Measurements from ENCODE around the gene PER2. TPM values are rescaled to one million over a fixed set of nuclear protein-coding genes. Genes with fewer than 3 reads are reported as not detected.
"Not testable (repeated sequence)": the region's sequence is repeated elsewhere in the genome, so short reads cannot be mapped to it uniquely, and the experiment has no call there.

The PER2 gene
- total RNA-seq, 1 experiment from 2014 or later, result 5.3 TPM

- H3K27me3 ChIP-seq, result no peaks in the 10 kb centered on the region
- H3K9me3 ChIP-seq (replicated peaks), result no peaks in the 10 kb centered on the region
- no peak for DNase-seq
- no peaks in the 10 kb centered on the region; the same call in 1 of the 2 replicates for H3K36me3 ChIP-seq
- H3K4me3 ChIP-seq, result no peak overlapping the region
- no peak overlapping the region for H3K27ac ChIP-seq
- no peaks in the 10 kb centered on the region for H3K4me1 ChIP-seq
These were observed 33.1 kb upstream of the PER2 start for GRCh38 chr2:238321467-238321866.

- Histone ChIP-seq H3K4me1 (no peaks in the 10 kb centered on the region), H3K9me3 (replicated peaks) (no peaks in the 10 kb centered on the region), H3K27ac (no peak overlapping the region), H3K27me3 (no peaks in the 10 kb centered on the region), H3K4me3 (peak overlapping the region; percentile 61), H3K36me3 (no peaks in the 10 kb centered on the region)
- DNase-seq, result no peak
These were observed 32.4 kb upstream of the PER2 start for GRCh38 chr2:238320648-238321281.

GRCh38 chr2:238320246-238320647 is 31.8 kb upstream of the PER2 start, which contains the start of gene TRAF3IP1:
TRAF3IP1 (plus strand) TSS chr2:238320518; CDS start chr2:238320663, 145 bp downstream.
- Histone ChIP-seq H3K36me3 (no peaks in the 10 kb centered on the region), H3K27me3 (no peaks in the 10 kb centered on the region), H3K9me3 (replicated peaks) (no peaks in the 10 kb centered on the region), H3K27ac (peak within 1 kb of the TSS; percentile 54), H3K4me3 (peak within 1 kb of the TSS; percentile 61), H3K4me1 (no peaks in the 10 kb centered on the region)
- peak; percentile 95 to 96 for DNase-seq

GRCh38 chr2:238315031-238315595 is 26.7 kb upstream of the PER2 start:
- Histone ChIP-seq H3K9me3 (replicated peaks) (no peaks in the 10 kb centered on the region), H3K4me3 (no peak overlapping the region), H3K27ac (no peak overlapping the region), H3K36me3 (no peaks in the 10 kb centered on the region), H3K27me3 (peaks cover 3% of the 10 kb centered on the region; the same call in 1 of the 2 replicates), H3K4me1 (no peaks in the 10 kb centered on the region)
- DNase-seq, result no peak

- no peak overlapping the region for H3K4me3 ChIP-seq
- DNase-seq, result no peak
- peaks cover 3% of the 10 kb centered on the region; the same call in 1 of the 2 replicates for H3K27me3 ChIP-seq
- H3K27ac ChIP-seq, result no peak overlapping the region
- H3K9me3 ChIP-seq (replicated peaks), result no peaks in the 10 kb centered on the region
- no peaks in the 10 kb centered on the region for H3K36me3 ChIP-seq
- no peaks in the 10 kb centered on the region for H3K4me1 ChIP-seq
These were observed 26.2 kb upstream of the PER2 start for GRCh38 chr2:238314576-238314975.

GRCh38 chr2:238313991-238314350 is 25.6 kb upstream of the PER2 start:
- Histone ChIP-seq H3K27ac (no peak overlapping the region), H3K4me1 (no peaks in the 10 kb centered on the region), H3K4me3 (no peak overlapping the region), H3K36me3 (no peaks in the 10 kb centered on the region), H3K9me3 (replicated peaks) (no peaks in the 10 kb centered on the region), H3K27me3 (peaks cover 3% of the 10 kb centered on the region; the same call in 1 of the 2 replicates)
- no peak for DNase-seq

- no peaks in the 10 kb centered on the region for H3K36me3 ChIP-seq
- no peak for DNase-seq
- H3K9me3 ChIP-seq (replicated peaks), result no peaks in the 10 kb centered on the region
- H3K4me3 ChIP-seq, result no peak overlapping the region
- no peaks in the 10 kb centered on the region for H3K4me1 ChIP-seq
- H3K27me3 ChIP-seq, result peaks cover 3% of the 10 kb centered on the region; the same call in 1 of the 2 replicates
- H3K27ac ChIP-seq, result no peak overlapping the region
These were observed 25.0 kb upstream of the PER2 start for GRCh38 chr2:238313289-238313990.

- not testable (repeated sequence) for H3K9me3 ChIP-seq (replicated peaks); H3K27ac ChIP-seq; H3K4me3 ChIP-seq; H3K4me1 ChIP-seq; DNase-seq; H3K27me3 ChIP-seq; H3K36me3 ChIP-seq
These were observed 22.3 kb upstream of the PER2 start for GRCh38 chr2:238310721-238311120.

GRCh38 chr2:238308177-238308576 is 19.8 kb upstream of the PER2 start:
- Histone ChIP-seq H3K4me1 (no peaks in the 10 kb centered on the region), H3K27me3 (peaks cover 7% of the 10 kb centered on the region; the same call in 1 of the 2 replicates), H3K27ac (no peak overlapping the region), H3K4me3 (no peak overlapping the region), H3K36me3 (no peaks in the 10 kb centered on the region), H3K9me3 (replicated peaks) (no peaks in the 10 kb centered on the region)
- DNase-seq, result peak in 1 of 2 experiments; percentile 38

- H3K4me1 ChIP-seq, result no peaks in the 10 kb centered on the region
- no peak for DNase-seq
- no peak overlapping the region for H3K4me3 ChIP-seq
- no peaks in the 10 kb centered on the region for H3K9me3 ChIP-seq (replicated peaks)
- no peak overlapping the region for H3K27ac ChIP-seq
- H3K36me3 ChIP-seq, result no peaks in the 10 kb centered on the region
- peaks cover 7% of the 10 kb centered on the region; the same call in 1 of the 2 replicates for H3K27me3 ChIP-seq
These were observed 18.2 kb upstream of the PER2 start for GRCh38 chr2:238306672-238306998.

- H3K4me1 ChIP-seq, result no peaks in the 10 kb centered on the region
- no peak overlapping the region for H3K4me3 ChIP-seq
- H3K27me3 ChIP-seq, result peaks cover 4% of the 10 kb centered on the region; the same call in 1 of the 2 replicates
- H3K36me3 ChIP-seq, result no peaks in the 10 kb centered on the region
- no peaks in the 10 kb centered on the region for H3K9me3 ChIP-seq (replicated peaks)
- H3K27ac ChIP-seq, result no peak overlapping the region
- DNase-seq, result no peak
These were observed 17.7 kb upstream of the PER2 start for GRCh38 chr2:238305965-238306671.

GRCh38 chr2:238305092-238305862 is 16.9 kb upstream of the PER2 start:
- Histone ChIP-seq H3K9me3 (replicated peaks) (no peaks in the 10 kb centered on the region), H3K4me3 (no peak overlapping the region), H3K36me3 (no peaks in the 10 kb centered on the region), H3K4me1 (no peaks in the 10 kb centered on the region), H3K27ac (no peak overlapping the region), H3K27me3 (0 out of 2 replicates have a peak, but pooled peaks cover 4% of the 10 kb centered on the region)
- no peak for DNase-seq

GRCh38 chr2:238304116-238304515 is 15.7 kb upstream of the PER2 start:
- DNase-seq, result no peak
- no peaks in the 10 kb centered on the region for H3K9me3 ChIP-seq (replicated peaks)
- no peaks in the 10 kb centered on the region for H3K36me3 ChIP-seq
- no peak overlapping the region for H3K27ac ChIP-seq
- 0 out of 2 replicates have a peak, but pooled peaks cover 4% of the 10 kb centered on the region for H3K27me3 ChIP-seq
- no peak overlapping the region for H3K4me3 ChIP-seq
- H3K4me1 ChIP-seq, result no peaks in the 10 kb centered on the region

- DNase-seq, result no peak
- Histone ChIP-seq H3K9me3 (replicated peaks) (no peaks in the 10 kb centered on the region), H3K4me3 (no peak overlapping the region), H3K27ac (no peak overlapping the region), H3K36me3 (no peaks in the 10 kb centered on the region), H3K4me1 (no peaks in the 10 kb centered on the region), H3K27me3 (peaks cover 7% of the 10 kb centered on the region; the same call in 1 of the 2 replicates)
These were observed 14.3 kb upstream of the PER2 start for GRCh38 chr2:238302751-238303150.

Measured in SJCRH30 (cell line).